Measurements from ENCODE around the gene IGFBP2. TPM values are rescaled to one million over a fixed set of nuclear protein-coding genes. Genes with fewer than 3 reads are reported as not detected.

IGFBP2 gene
- total and polyA plus RNA-seq, 2 of the 8 experiments (the other 6 are each of a cell fraction or from before 2014, with no cell fraction given) = 326 to 782 TPM

DNA sequence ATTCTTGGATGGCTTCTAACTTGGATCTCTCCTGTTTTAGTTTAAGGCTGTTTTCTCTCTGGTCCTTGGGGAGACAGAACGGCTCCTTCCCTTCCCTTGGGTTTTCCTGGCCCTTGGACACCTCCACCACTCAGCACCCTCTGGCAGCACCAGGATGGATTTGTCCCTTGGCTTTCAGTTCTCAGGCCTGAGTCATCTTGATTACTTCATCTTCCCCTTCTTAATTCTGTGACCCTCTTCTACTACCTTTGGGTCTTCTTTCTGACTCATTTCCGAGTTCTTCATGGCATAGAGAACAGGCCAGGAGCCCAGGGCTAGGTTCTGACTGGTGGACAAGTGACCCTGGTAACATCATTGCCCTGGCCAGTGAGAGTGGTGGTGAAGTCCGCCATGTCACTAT is 14.9 kb downstream of the IGFBP2 start:
- no peak overlapping the region for H3K4me3 ChIP-seq (ENCODE audit: extremely low read depth in 1 of 4, insufficient read depth in 2 of 4, low read depth in 3 of 4, low read length in 4 of 4)
- H3K79me2 ChIP-seq (ENCODE audit: control insufficient read depth in 1 of 2, insufficient read depth in 2 of 2, low read length in 2 of 2) = peaks cover 27 to 93% of the 10 kb centered on the region in 2 experiments
- no peak overlapping the region for H2AK5ac ChIP-seq (ENCODE audit: low read depth, low read length)
- H4K5ac ChIP-seq (ENCODE audit: insufficient read length, low read depth, low read length) = no peak overlapping the region
- H2BK20ac ChIP-seq (ENCODE audit: low read length) = no peak overlapping the region
- H3K14ac ChIP-seq (ENCODE audit: insufficient read length) = no peak overlapping the region
- H3K27me3 ChIP-seq (replicated peaks in 1 of 4; ENCODE audit: control insufficient read depth in 3 of 4, extremely low read depth in 1 of 4, insufficient read depth in 3 of 4, low read length in 3 of 4) = no peaks in the 10 kb centered on the region
- H3K56ac ChIP-seq (replicated peaks; ENCODE audit: insufficient read length, low read depth, low read length) = no peak overlapping the region
- no peak overlapping the region for H3K4ac ChIP-seq (replicated peaks; ENCODE audit: insufficient read length, low read depth, low read length)
- H4K91ac ChIP-seq (replicated peaks; ENCODE audit: insufficient read length, low read length) = no peak overlapping the region
- no peak overlapping the region for H3K4me2 ChIP-seq (ENCODE audit: insufficient read depth in 1 of 2, low read depth in 2 of 2, low read length in 2 of 2)
- no peak overlapping the region for H3K18ac ChIP-seq (ENCODE audit: extremely low read depth, low read length)
- WGBS, 2 experiments (ENCODE audit: extremely low coverage in 1 of 2, insufficient coverage in 1 of 2, insufficient read length in 1 of 2, insufficient replicate concordance in 2 of 2, low coverage in 1 of 2, low lambda C conversion rate in 2 of 2, missing lambda C conversion rate in 1 of 2) = 88% methylated on average over 3 of the region's 3 CpGs; no CpG with 5 or more reads in 1 of the 2 experiments
- no peak overlapping the region for H3K23ac ChIP-seq (ENCODE audit: insufficient read length)
- H2BK120ac ChIP-seq (replicated peaks; ENCODE audit: low read depth, low read length) = no peak overlapping the region
- no peak overlapping the region for H2BK5ac ChIP-seq (ENCODE audit: low read depth, low read length)
- no peak for FAIRE-seq
- no peak overlapping the region for H2BK12ac ChIP-seq (ENCODE audit: low read depth, low read length)
- peaks cover 1 to 19% (median 7%) of the 10 kb centered on the region in 4 experiments for H3K4me1 ChIP-seq (replicated peaks in 1 of 4; ENCODE audit: control insufficient read depth in 3 of 4, insufficient read depth in 4 of 4, low read length in 3 of 4)
- no peak overlapping the region for H2BK15ac ChIP-seq (ENCODE audit: low read length)
- H4K8ac ChIP-seq (ENCODE audit: extremely low read depth, insufficient read depth, low read length) = no peak overlapping the region
- no peak for DNase-seq (ENCODE audit: low read depth in 1 of 2, low spot score in 2 of 2)
- peaks cover 12% of the 10 kb centered on the region for H3K79me1 ChIP-seq (ENCODE audit: low read depth, low read length)
- H3K27ac ChIP-seq (ENCODE audit: low read depth, low read length) = no peak overlapping the region; the same call in 1 of the 2 replicates
- peaks cover 8 to 22% of the 10 kb centered on the region in 2 experiments for H4K20me1 ChIP-seq (replicated peaks in 1 of 2; ENCODE audit: control insufficient read depth in 1 of 2, insufficient read depth in 2 of 2, low read length in 2 of 2)
- no peak overlapping the region for H3K9ac ChIP-seq (replicated peaks in 1 of 4; ENCODE audit: extremely low read depth in 1 of 4, low read depth in 3 of 4, low read length in 3 of 4)
- H3K36me3 ChIP-seq (ENCODE audit: control insufficient read depth in 2 of 4, insufficient read depth in 4 of 4, low read length in 3 of 4) = peaks cover 0 to 20% (median 5%) of the 10 kb centered on the region in 4 experiments; a peak in 4 of 8 replicates
- no peaks in the 10 kb centered on the region for H3K23me2 ChIP-seq (ENCODE audit: low read depth, low read length)
- ChIA-PET POLR2A (ENCODE audit: partially characterized antibody) (interaction anchor here (1.0 kb wide), 1 partner anchor 128 kb away, joined by 3 read pairs; no protein-coding TSS in a partner anchor), CTCF (ENCODE audit: partially characterized antibody) (interaction anchor here (9.0 to 20.6 kb wide), 2 partner anchors 15 to 130 kb away, joined by 93 to 251 read pairs; no protein-coding TSS in a partner anchor)
- H2AFZ ChIP-seq (ENCODE audit: low read length) = no peak overlapping the region
- H3K9me3 ChIP-seq (ENCODE audit: insufficient read depth in 2 of 2, low read depth in 1 of 2, low read length in 1 of 2) = no peaks in the 10 kb centered on the region
- TF ChIP-seq ASH2L (IDR thresholded peaks at IDR 0.05; ENCODE audit: low read length) = no peak
- TF ChIP-seq POLR2A (IDR thresholded peaks at IDR 0.05; ENCODE audit: control extremely low read depth in 1 of 2, low read depth in 2 of 2, low read length in 2 of 2) = no peak
- TF ChIP-seq NANOG (IDR thresholded peaks at IDR 0.05; ENCODE audit: insufficient read depth, low read depth, low read length, poor library complexity, severe bottlenecking) = no peak
- TF ChIP-seq, protein P1, sequence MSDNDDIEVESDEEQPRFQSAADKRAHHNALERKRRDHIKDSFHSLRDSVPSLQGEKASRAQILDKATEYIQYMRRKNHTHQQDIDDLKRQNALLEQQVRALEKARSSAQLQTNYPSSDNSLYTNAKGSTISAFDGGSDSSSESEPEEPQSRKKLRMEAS (IDR thresholded peaks at IDR 0.05) = no peak
- no peak for TF ChIP-seq SRF (IDR thresholded peaks at IDR 0.05; ENCODE audit: low read depth, low read length)
- TF ChIP-seq YY1 (IDR thresholded peaks at IDR 0.05; ENCODE audit: low read depth, low read length) = no peak
- TF ChIP-seq SIRT6 (IDR thresholded peaks at IDR 0.05; ENCODE audit: low read length) = no peak
- no peak for TF ChIP-seq RAD21 (IDR thresholded peaks at IDR 0.05 in 1 of 2, conservative IDR thresholded peaks at IDR 0.05 in 1 of 2; ENCODE audit: low read depth in 2 of 2, low read length in 2 of 2)
- TF ChIP-seq RBBP5 (IDR thresholded peaks at IDR 0.05; ENCODE audit: borderline replicate concordance, low read depth, low read length) = no peak
- no peak for TF ChIP-seq SP4 (IDR thresholded peaks at IDR 0.05; ENCODE audit: low read length)
- TF ChIP-seq SP1 (IDR thresholded peaks at IDR 0.05; ENCODE audit: low read depth, low read length) = no peak
- TF ChIP-seq CHD2 (IDR thresholded peaks at IDR 0.05; ENCODE audit: low read length) = no peak
- TF ChIP-seq TAF1 (IDR thresholded peaks at IDR 0.05; ENCODE audit: low read depth, low read length) = no peak
- TF ChIP-seq, protein P2, sequence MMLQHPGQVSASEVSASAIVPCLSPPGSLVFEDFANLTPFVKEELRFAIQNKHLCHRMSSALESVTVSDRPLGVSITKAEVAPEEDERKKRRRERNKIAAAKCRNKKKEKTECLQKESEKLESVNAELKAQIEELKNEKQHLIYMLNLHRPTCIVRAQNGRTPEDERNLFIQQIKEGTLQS (IDR thresholded peaks at IDR 0.05; ENCODE audit: insufficient read depth, low read depth, low read length) = no peak
- TF ChIP-seq TEAD4 (IDR thresholded peaks at IDR 0.05; ENCODE audit: low read depth, low read length) = no peak

All from H1 (cell line).